ENCODE results near the gene CSMD2.

The CSMD2 gene

DNA sequence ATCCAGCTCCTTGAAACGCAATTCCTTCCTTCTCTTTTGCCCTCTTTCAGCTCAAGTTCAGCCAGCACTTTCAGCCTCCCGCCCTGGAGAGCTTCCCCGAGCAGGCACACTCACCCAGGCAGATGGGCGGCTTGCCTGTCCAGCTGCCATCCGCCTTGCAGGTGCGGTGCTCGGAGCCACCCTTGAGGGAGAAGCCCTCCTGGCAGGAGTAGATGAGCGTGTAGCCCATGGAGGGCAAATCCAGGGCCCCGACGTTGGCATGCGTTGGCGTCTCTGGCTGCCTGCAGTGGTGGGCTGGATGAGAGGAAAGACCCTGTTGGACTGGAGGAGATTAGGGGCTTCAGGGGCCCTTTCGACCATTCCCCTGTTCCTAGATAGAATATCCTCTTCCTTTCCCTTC, 632.1 kb downstream of the CSMD2 start:
- TF ChIP-seq, protein P1, sequence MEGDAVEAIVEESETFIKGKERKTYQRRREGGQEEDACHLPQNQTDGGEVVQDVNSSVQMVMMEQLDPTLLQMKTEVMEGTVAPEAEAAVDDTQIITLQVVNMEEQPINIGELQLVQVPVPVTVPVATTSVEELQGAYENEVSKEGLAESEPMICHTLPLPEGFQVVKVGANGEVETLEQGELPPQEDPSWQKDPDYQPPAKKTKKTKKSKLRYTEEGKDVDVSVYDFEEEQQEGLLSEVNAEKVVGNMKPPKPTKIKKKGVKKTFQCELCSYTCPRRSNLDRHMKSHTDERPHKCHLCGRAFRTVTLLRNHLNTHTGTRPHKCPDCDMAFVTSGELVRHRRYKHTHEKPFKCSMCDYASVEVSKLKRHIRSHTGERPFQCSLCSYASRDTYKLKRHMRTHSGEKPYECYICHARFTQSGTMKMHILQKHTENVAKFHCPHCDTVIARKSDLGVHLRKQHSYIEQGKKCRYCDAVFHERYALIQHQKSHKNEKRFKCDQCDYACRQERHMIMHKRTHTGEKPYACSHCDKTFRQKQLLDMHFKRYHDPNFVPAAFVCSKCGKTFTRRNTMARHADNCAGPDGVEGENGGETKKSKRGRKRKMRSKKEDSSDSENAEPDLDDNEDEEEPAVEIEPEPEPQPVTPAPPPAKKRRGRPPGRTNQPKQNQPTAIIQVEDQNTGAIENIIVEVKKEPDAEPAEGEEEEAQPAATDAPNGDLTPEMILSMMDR (IDR thresholded peaks at IDR 0.05; ENCODE audit: insufficient read depth, low read length, missing control alignments) = no peak
- no peak overlapping the region for H3K4me3 ChIP-seq (ENCODE audit: low read depth, low read length)
- no peak for DNase-seq (ENCODE audit: low read depth, low spot score)
- CTCF ChIA-PET = no interaction called here
- POLR2A ChIA-PET = no interaction called here

DNA sequence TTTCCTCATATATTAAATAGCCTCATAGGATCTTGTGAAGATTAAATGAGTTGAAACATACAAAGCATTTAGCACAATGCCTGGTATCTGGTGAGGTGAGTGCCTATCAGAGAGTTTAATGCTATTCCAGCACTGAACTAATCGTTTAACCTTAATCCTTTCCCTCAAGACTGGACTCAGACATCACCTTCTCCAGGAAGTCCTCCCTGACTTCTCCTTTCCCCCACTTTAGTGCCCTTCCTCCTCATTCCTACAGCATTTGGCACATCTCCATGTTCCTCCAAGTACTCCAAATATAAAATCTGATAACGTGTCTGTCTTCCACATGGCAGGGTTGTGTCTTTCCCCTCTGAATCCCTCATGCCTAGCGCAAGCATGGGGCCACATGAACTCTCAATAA, 632.8 kb downstream of the CSMD2 start:
- H3K4me3 ChIP-seq (ENCODE audit: low read depth, low read length) = no peak overlapping the region
- ChIA-PET CTCF (no interaction called here), POLR2A (no interaction called here)
- TF ChIP-seq, protein P1 (IDR thresholded peaks at IDR 0.05; ENCODE audit: insufficient read depth, low read length, missing control alignments) = no peak
- no peak for DNase-seq (ENCODE audit: low read depth, low spot score)

DNA sequence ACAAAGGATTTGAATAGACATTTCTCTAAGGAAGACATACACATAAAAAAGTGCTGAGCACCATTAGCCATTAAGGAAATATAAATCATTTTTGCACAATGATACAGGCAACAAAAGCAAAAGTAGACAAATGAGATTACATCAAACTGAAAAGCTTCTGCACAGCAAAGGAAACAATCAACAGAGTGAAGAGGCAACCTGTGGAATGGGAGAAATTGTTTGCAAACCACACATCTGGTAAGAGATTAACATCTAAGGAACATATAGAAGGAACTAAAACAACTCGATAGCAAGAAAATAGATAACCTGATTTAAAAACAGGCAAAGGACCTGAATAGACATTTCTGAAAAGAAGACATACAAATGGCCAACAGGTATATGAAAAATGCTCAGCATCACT, 635.1 kb downstream of the CSMD2 start:
- ChIA-PET POLR2A (no interaction called here), CTCF (no interaction called here)
- DNase-seq (ENCODE audit: low read depth, low spot score) = no peak
- H3K4me3 ChIP-seq (ENCODE audit: low read depth, low read length) = no peak overlapping the region
- TF ChIP-seq, protein P1 (IDR thresholded peaks at IDR 0.05; ENCODE audit: insufficient read depth, low read length, missing control alignments) = no peak

DNA sequence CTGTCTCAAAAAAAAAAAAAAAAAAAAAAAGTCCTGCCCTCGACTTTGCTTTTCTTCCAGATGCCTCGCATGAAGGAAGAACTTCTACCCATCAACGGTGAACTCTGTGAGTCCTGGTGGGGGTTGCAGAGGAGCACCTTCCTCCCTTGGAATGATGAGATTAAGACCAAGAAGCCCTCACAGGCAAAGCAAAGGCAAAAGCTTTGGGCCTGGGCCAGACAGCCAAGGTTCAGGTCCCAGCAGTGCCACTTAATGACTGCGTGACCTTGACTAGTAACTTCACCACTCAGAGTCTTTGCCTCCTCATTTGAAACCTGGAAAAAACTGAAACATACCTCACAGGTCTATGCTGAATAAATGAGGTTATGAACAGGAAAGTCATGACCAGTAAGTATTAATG, 637.1 kb downstream of the CSMD2 start:
- TF ChIP-seq, protein P1 (IDR thresholded peaks at IDR 0.05; ENCODE audit: insufficient read depth, low read length, missing control alignments) = no peak
- ChIA-PET POLR2A (no interaction called here), CTCF (no interaction called here)
- DNase-seq (ENCODE audit: low read depth, low spot score) = no peak
- no peak overlapping the region for H3K4me3 ChIP-seq (ENCODE audit: low read depth, low read length)

DNA sequence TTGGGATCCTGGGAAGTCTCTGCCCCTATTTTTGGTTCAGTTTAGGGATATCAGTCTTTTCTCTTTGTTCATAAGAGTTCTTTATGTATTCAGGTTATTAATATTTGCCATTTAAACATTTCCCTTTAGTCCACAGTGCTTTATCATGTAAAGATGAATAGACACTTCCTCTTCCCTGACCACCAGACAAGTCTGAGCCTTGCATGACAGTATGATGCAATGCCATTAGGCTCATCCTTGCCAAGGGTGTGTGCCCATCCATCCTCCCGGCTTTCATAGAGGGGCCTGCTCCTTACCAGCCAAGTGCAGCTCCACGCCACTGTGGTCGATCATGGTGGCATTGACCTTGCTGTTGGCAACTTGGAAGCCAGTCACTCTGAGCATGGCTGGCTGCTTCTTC, 640.4 kb downstream of the CSMD2 start:
- H3K4me3 ChIP-seq (ENCODE audit: low read depth, low read length) = no peak overlapping the region
- ChIA-PET CTCF (no interaction called here), POLR2A (no interaction called here)
- DNase-seq (ENCODE audit: low read depth, low spot score) = no peak
- TF ChIP-seq, protein P1 (IDR thresholded peaks at IDR 0.05; ENCODE audit: insufficient read depth, low read length, missing control alignments) = no peak

DNA sequence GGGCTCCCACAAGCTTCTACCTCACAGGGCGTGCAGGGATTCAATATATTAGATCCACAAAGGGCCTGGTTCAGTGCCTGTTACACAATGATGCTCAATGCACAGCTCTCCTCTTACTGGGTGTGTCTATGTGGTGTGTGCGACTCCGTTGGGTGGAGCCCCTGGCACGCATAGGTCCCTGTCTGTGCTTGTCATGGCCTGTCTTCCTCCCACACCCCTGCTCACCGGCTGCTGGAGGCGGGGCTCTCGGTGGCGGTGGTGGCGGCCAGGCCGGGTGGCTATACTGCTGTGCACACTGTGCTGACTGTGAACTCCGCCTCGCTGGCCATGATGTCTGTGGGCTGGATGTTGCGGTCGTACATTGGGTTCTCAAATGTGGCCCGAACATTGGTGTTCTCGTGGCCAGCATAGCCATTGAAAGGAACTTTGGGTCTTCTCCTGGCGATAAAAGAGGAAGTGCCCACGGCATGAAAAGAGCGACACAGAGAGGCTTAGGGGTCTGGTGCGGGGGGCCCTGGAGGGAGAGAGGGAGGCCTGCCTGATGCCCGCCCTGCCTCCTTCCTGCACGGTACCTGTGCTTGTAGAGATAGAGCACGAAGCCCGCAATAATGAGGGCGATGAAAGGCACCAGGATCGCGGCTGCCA, 645.7 kb downstream of the CSMD2 start:
- no peak for DNase-seq (ENCODE audit: low read depth, low spot score)
- no peak overlapping the region for H3K4me3 ChIP-seq (ENCODE audit: low read depth, low read length)
- POLR2A ChIA-PET = no interaction called here
- TF ChIP-seq, protein P1 (IDR thresholded peaks at IDR 0.05; ENCODE audit: insufficient read depth, low read length, missing control alignments) = no peak
- CTCF ChIA-PET = no interaction called here

Measured in AG04449 (cell line).